Endometrium (tissue), 2 donors: ENCODE measurements around the gene CYSRT1.

Experiments used
- FAIRE-seq: peaks from 2 replicates; lab custom pipeline; 2012; peaks lifted over from hg19 to GRCh38; lab: Jason Lieb, UNC
- donor health status: control.
- donor health status: control.

The CYSRT1 gene

DNA sequence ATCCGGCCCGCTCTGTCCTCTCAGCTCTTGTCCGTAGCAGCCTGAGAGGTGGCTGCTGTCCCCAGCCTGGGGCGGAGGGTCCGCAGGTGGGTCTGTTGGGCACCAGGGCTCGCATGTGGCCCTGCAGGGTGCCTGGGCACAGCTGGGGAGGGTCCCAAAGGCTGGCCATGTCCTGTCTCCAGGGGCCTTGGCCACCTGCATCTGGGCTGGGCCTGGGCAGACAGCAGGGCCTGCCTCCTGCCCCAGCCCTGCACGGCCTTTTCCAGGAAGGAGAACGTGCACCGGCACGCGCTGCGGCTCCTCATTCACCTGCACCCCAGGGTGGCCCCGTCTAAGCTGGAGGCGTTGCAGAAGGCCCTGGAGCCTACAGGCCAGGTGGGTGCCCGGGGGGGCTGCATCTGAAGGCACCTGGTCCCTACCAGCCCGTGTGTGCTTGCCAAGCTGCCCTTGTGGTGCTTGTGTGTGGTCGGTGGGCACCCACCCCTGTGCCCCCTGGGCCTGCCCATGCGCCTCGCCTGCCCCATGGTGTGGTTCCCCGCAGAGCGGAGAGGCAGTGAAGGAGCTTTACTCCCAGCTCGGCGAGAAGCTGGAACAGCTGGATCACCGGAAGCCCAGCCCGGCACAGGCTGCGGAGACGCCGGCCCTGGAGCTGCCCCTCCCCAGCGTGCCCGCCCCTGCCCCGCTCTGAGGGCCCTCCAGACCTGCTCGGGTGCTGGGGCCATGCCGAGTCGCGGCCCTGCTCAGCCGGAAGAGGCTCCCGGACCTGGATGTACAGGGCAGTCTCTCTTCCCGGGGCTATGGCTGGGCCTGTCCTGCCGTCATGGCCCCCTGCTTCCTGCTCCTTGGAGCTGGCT is 47.5 kb downstream of the CYSRT1 start:
- no peak for FAIRE-seq

- FAIRE-seq: no peak
Measured at GRCh38 chr9:137273095-137273490, 48.1 kb downstream of the CYSRT1 start.

- FAIRE-seq: no peak
Measured at GRCh38 chr9:137273611-137274320, 48.8 kb downstream of the CYSRT1 start.

DNA sequence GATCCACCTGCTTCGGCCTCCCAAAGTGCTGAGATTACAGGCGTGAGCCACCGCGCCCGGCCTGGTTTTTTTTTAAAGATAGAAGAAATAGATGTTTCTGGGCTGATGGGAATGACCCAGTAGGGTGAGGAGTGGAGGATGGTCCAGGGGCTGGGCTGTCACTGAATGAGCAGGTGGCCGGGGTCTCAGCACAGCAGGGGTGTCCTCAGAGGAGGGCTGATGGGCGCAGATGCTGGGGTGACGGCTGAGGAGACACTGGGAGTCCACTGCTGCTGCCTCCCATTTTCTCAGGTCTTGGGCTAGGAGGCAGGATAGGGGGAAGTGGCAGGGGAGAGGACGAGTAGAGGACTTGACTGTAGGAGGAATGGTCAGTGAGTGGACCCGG is 50.2 kb downstream of the CYSRT1 start:
- FAIRE-seq: no peak
